GM12892 (cell line): ENCODE results near the gene ADAMTS16. TPM values are rescaled to one million over a fixed set of nuclear protein-coding genes. Genes with fewer than 3 reads are reported as not detected.

Source experiments
- DNase-seq: peaks from one replicate; pipeline ENCODE4 v3.0.0; 2011; ENCODE audit not compliant: insufficient read length
- FAIRE-seq: peaks from 2 replicates; lab custom pipeline; 2011; peaks lifted over from hg19 to GRCh38; lab: Jason Lieb, UNC
- POLR2A ChIP-seq: IDR thresholded peaks from 2 replicates; pipeline ENCODE4 v1.6.1; 2011; ENCODE audit warnings: low read depth, low read length, control low read depth
- POLR2AphosphoS5 ChIP-seq: IDR thresholded peaks from 2 replicates; pipeline ENCODE4 v1.6.1; 2011; ENCODE audit warnings: low read depth, low read length, control low read depth
- TAF1 ChIP-seq: IDR thresholded peaks from 2 replicates; pipeline ENCODE4 v1.6.1; 2011; ENCODE audit warnings: low read depth, mild to moderate bottlenecking, control low read depth, low read length, borderline replicate concordance
- polyA plus RNA-seq: library from polyadenylated mRNA; unstranded; fragments of >200 nt; gene quantifications from one replicate; pipeline ENCODE4 v1.2.1, GENCODE V29; 2012; ENCODE audit warnings: missing spikeins, inconsistent platforms; ENCODE audit not compliant: missing spikeins

The ADAMTS16 gene, protein sequence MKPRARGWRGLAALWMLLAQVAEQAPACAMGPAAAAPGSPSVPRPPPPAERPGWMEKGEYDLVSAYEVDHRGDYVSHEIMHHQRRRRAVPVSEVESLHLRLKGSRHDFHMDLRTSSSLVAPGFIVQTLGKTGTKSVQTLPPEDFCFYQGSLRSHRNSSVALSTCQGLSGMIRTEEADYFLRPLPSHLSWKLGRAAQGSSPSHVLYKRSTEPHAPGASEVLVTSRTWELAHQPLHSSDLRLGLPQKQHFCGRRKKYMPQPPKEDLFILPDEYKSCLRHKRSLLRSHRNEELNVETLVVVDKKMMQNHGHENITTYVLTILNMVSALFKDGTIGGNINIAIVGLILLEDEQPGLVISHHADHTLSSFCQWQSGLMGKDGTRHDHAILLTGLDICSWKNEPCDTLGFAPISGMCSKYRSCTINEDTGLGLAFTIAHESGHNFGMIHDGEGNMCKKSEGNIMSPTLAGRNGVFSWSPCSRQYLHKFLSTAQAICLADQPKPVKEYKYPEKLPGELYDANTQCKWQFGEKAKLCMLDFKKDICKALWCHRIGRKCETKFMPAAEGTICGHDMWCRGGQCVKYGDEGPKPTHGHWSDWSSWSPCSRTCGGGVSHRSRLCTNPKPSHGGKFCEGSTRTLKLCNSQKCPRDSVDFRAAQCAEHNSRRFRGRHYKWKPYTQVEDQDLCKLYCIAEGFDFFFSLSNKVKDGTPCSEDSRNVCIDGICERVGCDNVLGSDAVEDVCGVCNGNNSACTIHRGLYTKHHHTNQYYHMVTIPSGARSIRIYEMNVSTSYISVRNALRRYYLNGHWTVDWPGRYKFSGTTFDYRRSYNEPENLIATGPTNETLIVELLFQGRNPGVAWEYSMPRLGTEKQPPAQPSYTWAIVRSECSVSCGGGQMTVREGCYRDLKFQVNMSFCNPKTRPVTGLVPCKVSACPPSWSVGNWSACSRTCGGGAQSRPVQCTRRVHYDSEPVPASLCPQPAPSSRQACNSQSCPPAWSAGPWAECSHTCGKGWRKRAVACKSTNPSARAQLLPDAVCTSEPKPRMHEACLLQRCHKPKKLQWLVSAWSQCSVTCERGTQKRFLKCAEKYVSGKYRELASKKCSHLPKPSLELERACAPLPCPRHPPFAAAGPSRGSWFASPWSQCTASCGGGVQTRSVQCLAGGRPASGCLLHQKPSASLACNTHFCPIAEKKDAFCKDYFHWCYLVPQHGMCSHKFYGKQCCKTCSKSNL
- polyA plus RNA-seq: 0.13 TPM

DNA sequence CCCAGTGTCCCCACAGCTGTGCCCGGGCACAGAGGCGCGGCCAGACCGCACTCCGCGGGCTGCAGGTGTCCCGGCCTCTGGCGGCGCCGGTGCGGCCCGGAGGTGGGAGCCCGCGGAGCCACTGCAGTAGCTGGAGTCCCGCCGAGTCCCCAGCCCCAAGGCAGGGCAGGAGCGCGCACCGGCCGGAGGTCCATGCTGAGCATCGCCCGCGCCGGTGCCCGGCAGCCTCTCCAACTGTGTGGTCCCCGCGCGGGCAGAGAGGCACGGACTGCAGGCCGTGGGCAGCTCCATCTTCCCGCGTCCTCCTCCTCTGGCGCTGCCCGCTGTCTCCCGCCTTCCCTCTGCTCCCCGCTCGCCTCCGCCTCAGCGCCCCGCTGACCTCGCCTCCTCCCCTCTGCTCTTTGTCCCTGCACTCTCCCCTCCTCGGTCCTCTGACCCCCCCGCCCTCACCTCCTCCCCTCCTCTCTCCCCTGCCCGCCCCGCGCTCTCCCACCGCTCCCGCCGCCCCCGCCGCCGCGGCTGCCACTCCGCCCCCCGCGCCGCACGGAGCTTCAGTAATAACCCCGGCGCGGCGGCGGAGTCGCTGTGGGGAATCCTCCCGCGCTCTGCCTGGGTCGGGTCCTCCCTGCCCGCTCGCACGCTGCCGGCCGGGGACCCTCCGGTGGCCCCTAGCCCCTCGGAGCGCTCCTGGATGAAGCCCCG lies at the start of gene ADAMTS16:
Gene ADAMTS16, plus strand, starts transcription at position 554 of the 702 bp plus-strand sequence. Its CDS starts 138 bp downstream, at position 692.
- TF ChIP-seq POLR2AphosphoS5 (no peak), POLR2A (no peak)
- DNase-seq (no peak), FAIRE-seq (no peak)

DNA sequence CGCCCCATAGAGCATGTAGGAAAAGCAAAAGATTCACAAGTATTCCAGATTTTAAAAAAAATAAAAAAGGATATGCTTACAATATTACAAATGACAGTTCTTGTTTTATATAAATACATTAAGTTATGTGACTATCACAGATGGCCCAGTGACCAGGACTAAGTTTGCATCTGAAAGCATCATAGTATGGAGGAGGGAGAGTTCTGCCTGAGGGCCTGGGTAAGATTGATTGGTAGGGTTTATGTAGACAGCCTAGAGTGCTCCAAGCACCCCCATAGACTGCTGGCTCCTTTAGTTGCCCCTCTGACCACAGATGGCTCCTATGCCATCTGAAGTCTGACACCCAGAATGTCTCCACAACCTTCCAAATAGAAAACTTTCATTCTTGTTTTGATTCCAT lies 48.0 kb upstream of the ADAMTS16 start:
- FAIRE-seq: no peak
- no peak for DNase-seq

DNA sequence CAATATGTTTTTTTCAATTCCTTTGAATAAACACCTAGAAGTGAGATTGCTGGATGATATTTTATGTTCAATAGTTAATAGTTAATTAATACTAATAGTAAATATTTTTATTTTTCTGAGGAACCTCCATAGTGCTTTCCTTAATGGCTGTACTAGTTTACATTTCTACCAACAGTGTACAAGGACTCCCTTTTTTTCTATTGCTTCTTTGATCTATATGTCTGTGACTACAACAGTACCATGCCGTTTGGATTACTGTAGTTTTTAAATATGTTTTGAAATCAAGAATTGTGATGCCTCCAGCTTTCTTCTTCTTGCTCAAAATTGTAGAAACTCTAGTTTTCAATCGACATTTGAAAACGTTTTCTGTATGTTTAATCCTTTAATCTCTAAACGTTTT lies 39.5 kb upstream of the ADAMTS16 start:
- TF ChIP-seq TAF1 (no peak), POLR2A (no peak), POLR2AphosphoS5 (no peak)
- no peak for DNase-seq
- FAIRE-seq: no peak

More for the DNA sequence above, 48.0 kb upstream of the ADAMTS16 start:
- TF ChIP-seq POLR2A: no peak
- no peak for TF ChIP-seq POLR2AphosphoS5
- TF ChIP-seq TAF1: no peak

DNA sequence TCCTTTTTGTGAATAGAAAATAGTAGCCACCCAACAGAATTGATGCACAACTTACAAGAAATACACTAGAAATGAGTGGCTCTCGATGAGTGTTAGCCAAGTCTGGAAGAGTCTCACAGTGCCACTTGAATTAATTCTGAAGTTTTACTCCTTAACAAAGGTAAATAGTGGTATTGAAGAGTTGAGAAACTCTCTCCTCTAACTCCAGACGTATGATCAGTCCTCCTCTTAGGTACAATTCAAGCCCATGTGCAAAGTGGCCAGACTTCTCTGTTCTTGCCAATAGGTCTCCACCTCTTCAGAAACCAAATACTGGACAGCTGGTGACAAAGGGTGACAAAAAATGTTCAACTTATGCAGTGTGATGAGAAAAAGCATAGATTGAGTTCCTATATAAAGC lies 38.5 kb upstream of the ADAMTS16 start:
- DNase-seq (no peak), FAIRE-seq (no peak)
- no peak for TF ChIP-seq POLR2AphosphoS5
- no peak for TF ChIP-seq TAF1

DNA sequence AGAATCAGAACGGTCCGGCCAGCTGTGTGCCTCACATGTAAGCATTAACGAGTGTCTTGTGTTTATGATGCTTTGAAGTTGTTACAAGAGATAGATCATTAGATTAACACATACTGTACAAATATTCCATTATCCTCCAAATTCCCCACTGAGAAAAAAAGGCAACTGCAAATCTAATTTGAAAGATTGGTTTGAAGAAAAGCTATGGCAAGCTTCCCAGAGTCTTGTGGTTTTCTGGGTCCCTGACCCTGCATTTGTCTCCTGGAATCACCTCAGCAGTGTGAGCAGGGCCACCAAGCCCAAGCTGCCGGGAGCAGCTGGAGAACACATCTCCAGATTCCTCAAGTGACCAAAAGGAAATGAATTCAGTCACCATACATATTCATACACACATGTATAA lies 36.9 kb upstream of the ADAMTS16 start:
- no peak for FAIRE-seq
- TF ChIP-seq POLR2AphosphoS5 (no peak), POLR2A (no peak), TAF1 (no peak)

DNA sequence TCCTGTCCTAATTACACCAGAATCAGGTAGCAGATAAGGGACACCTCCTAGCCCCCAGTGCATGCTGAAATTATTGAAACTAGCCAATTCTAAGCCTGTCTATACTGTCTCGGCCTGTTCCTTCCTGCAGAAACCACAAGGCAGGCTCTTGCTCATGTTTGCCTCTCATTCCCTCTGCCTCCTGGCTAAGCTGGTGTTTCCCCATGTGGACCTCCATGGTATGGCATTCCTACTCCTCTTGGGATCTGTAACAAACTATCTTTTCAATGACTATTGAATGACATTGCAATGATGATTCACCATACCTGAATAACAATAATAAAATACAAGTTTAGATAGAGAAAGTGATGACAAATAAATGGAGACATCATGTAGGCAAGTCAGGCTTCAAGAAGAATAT lies 35.6 kb upstream of the ADAMTS16 start:
- TF ChIP-seq TAF1 (no peak), POLR2AphosphoS5 (no peak), POLR2A (no peak)
- FAIRE-seq: no peak
- no peak for DNase-seq

More for the DNA sequence above, 36.9 kb upstream of the ADAMTS16 start:
- DNase-seq: no peak

DNA sequence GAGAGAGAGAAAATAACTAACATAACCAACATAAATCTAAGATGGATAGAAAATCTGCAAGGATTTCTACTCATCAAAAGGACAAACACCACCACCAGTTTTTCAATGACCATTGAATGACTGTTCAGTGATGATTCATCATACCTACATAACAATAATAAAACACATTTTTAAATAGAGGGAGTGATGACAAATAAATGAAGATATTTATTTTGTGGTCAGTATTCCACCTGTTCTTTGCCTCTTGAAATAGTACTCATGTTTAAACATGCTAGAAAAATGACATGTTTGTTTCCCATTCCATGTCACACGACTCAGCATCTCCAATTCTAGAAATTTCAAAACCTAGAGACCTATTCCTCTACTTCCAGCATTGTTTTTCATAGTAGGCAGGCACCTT lies 34.6 kb upstream of the ADAMTS16 start:
- FAIRE-seq (no peak), DNase-seq (no peak)
- no peak for TF ChIP-seq POLR2A

DNA sequence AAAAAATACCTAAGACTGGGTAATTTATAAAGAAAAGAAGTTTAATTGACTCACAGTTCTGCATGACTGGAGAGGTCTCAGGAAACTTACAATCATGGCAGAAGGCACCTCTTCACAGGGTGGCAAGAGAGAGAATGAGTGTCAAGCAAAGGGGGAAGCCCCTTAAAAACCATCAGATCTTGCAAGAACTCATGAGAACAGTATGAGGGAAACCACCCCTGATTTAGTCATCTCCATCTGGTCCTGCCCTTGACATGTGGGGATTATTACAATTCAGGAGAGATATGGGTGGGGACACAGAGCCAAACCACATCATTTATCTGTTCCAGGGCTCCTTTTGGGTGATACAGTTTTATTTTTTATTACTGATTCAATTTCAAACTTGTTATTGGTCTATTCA lies 23.2 kb upstream of the ADAMTS16 start:
- TF ChIP-seq TAF1 (no peak), POLR2A (no peak), POLR2AphosphoS5 (no peak)
- peak; percentile 44 for FAIRE-seq

DNA sequence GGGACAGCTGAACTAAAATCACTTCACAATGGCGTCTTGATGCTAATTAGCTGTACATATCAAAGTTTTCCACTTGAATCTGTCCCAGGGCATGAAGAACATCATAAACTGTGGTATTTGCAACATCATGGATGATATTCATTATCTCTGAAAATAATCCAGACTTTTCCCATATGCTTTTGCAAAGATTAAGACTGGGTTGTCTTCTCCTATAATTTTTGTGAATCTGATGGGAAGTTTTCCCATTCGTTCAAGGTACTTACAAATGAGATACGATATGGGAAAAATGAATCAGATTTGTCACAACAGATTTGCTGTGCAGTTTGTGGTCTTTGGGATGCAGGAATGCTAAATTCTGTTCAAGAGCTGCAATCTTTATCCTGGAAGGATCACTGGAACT lies 17.4 kb upstream of the ADAMTS16 start:
- TF ChIP-seq TAF1: no peak
- no peak for TF ChIP-seq POLR2AphosphoS5
- TF ChIP-seq POLR2A: no peak
- FAIRE-seq (no peak), DNase-seq (no peak)

More for the DNA sequence above, 23.2 kb upstream of the ADAMTS16 start:
- no peak for DNase-seq

DNA sequence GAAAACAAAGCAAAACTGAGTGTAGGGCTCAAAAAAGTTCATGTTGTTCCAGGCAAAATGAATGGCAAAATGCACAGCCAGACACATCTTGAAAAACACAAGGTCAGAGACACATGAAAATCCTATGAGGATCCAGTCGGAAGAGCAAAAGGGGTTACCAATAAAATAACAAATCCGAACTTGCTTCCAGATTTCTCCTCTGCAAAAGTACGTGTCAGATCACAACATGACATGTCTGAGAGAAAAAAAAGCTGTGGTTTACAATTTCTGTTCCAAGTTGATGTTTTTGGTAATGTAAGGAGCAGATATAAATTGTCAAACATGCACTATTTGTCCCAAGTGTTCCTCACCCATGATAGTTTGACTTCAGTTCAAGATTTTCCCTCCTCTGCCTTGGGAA lies 15.9 kb upstream of the ADAMTS16 start:
- DNase-seq: no peak
- TF ChIP-seq POLR2A (no peak), TAF1 (no peak), POLR2AphosphoS5 (no peak)
- FAIRE-seq: no peak

DNA sequence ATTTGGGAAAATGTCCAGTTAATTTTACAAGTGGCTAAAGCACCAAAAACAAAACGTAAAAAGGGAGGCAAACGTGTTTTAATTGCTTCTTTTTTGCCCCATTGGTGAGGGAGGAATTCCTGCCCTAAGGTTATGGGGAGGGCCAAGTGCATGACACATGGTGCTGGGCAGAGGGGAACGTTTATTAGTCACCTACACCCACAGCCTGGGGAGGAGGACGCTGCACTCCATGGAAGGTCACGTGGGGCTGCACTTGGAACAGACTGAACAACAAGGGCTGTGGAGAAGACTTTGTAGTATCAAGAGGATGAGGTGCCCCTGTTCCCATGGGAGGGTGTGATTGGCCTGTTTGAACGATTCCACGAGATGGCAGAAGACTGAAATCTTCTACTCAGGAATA lies 13.7 kb upstream of the ADAMTS16 start:
- TF ChIP-seq TAF1 (no peak), POLR2A (no peak), POLR2AphosphoS5 (no peak)
- DNase-seq (no peak), FAIRE-seq (no peak)
